ENCODE measurements around the gene GPC6.

GPC6 gene

DNA sequence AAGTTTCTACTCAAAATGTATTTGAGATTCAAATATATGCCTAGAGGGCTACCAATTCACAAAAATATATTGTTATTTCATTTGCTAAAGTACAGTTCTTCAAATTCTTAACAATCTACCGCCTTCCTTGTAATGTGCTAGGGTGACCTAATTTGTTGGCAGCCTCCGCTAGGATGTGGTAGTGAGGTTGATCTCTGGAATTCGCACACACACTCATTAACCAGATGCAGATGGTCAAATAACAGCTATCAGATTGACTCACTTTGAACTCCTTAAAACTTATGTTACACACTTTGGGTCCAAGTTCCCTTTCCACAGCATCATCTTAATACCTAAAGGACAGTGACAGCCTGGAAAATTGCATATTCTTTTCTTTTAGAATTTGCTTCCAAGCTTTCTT is 885.6 kb downstream of the GPC6 start (continued):
- no peak for TF ChIP-seq ZNF629 (tag by site-specific recombination; IDR thresholded peaks at IDR 0.05)
- TF ChIP-seq, protein P1, sequence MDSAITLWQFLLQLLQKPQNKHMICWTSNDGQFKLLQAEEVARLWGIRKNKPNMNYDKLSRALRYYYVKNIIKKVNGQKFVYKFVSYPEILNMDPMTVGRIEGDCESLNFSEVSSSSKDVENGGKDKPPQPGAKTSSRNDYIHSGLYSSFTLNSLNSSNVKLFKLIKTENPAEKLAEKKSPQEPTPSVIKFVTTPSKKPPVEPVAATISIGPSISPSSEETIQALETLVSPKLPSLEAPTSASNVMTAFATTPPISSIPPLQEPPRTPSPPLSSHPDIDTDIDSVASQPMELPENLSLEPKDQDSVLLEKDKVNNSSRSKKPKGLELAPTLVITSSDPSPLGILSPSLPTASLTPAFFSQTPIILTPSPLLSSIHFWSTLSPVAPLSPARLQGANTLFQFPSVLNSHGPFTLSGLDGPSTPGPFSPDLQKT (IDR thresholded peaks at IDR 0.05; ENCODE audit: borderline replicate concordance, low read depth, low read length) = no peak

DNA sequence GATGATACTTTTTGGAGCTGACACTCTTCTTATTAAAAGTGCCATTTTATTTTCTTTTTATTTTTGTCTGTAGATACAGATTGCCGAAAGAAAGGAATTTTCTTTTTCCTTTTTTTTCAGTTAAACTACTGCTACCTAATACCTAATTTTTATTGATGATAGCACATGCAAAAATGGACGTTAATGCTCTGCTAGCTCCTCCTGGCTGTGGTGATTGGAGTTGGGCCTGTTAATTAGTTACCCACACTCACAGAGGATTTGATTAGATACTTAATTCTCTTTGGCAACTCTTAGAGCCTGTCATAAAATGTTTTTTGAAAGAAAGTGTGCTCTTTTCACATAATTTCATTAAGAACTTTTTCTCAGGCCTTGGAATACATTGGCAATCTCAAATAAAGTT is 886.1 kb downstream of the GPC6 start:
- Histone ChIP-seq H3K4me1 (ENCODE audit: control insufficient read depth, insufficient read depth, low read length) (no peaks in the 10 kb centered on the region), H3K4me3 (ENCODE audit: low read depth, low read length) (no peak overlapping the region), H3K9me3 (ENCODE audit: control insufficient read depth, insufficient read depth, low read depth, low read length) (no peaks in the 10 kb centered on the region), H3K36me3 (ENCODE audit: control insufficient read depth in 2 of 2, insufficient read depth in 1 of 2, low read length in 2 of 2) (no peaks in the 10 kb centered on the region), H3K27ac (ENCODE audit: extremely low read depth, low read depth, low read length) (no peak overlapping the region)
- TF ChIP-seq ZNF654 (tag by site-specific recombination; IDR thresholded peaks at IDR 0.05; ENCODE audit: low read depth) (no peak), ZNF621 (tag by site-specific recombination; IDR thresholded peaks at IDR 0.05) (no peak), SCRT2 (tag by site-specific recombination; IDR thresholded peaks at IDR 0.05) (no peak), ZNF571 (tag by site-specific recombination; IDR thresholded peaks at IDR 0.05) (no peak), ZNF791 (tag by site-specific recombination; IDR thresholded peaks at IDR 0.05) (no peak), ZSCAN23 (tag by site-specific recombination; IDR thresholded peaks at IDR 0.05) (no peak), KLF8 (tag by site-specific recombination; IDR thresholded peaks at IDR 0.05) (no peak), ZNF426 (tag by site-specific recombination; IDR thresholded peaks at IDR 0.05) (no peak), ZNF624 (tag by site-specific recombination; IDR thresholded peaks at IDR 0.05) (no peak), ZBTB1 (tag by site-specific recombination; IDR thresholded peaks at IDR 0.05) (no peak), ZNF473 (tag by site-specific recombination; IDR thresholded peaks at IDR 0.05) (no peak), ZNF132 (tag by site-specific recombination; IDR thresholded peaks at IDR 0.05; ENCODE audit: borderline replicate concordance) (no peak)
- TF ChIP-seq, protein P2, sequence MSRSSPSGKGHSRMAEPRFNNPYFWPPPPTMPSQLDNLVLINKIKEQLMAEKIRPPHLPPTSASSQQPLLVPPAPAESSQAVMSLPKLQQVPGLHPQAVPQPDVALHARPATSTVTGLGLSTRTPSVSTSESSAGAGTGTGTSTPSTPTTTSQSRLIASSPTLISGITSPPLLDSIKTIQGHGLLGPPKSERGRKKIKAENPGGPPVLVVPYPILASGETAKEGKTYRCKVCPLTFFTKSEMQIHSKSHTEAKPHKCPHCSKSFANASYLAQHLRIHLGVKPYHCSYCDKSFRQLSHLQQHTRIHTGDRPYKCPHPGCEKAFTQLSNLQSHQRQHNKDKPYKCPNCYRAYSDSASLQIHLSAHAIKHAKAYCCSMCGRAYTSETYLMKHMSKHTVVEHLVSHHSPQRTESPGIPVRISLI (tag by site-specific recombination; IDR thresholded peaks at IDR 0.05) = no peak
- TF ChIP-seq, protein P3, sequence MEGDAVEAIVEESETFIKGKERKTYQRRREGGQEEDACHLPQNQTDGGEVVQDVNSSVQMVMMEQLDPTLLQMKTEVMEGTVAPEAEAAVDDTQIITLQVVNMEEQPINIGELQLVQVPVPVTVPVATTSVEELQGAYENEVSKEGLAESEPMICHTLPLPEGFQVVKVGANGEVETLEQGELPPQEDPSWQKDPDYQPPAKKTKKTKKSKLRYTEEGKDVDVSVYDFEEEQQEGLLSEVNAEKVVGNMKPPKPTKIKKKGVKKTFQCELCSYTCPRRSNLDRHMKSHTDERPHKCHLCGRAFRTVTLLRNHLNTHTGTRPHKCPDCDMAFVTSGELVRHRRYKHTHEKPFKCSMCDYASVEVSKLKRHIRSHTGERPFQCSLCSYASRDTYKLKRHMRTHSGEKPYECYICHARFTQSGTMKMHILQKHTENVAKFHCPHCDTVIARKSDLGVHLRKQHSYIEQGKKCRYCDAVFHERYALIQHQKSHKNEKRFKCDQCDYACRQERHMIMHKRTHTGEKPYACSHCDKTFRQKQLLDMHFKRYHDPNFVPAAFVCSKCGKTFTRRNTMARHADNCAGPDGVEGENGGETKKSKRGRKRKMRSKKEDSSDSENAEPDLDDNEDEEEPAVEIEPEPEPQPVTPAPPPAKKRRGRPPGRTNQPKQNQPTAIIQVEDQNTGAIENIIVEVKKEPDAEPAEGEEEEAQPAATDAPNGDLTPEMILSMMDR (tag by site-specific recombination; IDR thresholded peaks at IDR 0.05) = no peak
- TF ChIP-seq, protein P4, sequence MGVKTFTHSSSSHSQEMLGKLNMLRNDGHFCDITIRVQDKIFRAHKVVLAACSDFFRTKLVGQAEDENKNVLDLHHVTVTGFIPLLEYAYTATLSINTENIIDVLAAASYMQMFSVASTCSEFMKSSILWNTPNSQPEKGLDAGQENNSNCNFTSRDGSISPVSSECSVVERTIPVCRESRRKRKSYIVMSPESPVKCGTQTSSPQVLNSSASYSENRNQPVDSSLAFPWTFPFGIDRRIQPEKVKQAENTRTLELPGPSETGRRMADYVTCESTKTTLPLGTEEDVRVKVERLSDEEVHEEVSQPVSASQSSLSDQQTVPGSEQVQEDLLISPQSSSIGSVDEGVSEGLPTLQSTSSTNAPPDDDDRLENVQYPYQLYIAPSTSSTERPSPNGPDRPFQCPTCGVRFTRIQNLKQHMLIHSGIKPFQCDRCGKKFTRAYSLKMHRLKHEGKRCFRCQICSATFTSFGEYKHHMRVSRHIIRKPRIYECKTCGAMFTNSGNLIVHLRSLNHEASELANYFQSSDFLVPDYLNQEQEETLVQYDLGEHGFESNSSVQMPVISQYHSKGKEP (tag by site-specific recombination; IDR thresholded peaks at IDR 0.05) = no peak
- TF ChIP-seq, protein P5, sequence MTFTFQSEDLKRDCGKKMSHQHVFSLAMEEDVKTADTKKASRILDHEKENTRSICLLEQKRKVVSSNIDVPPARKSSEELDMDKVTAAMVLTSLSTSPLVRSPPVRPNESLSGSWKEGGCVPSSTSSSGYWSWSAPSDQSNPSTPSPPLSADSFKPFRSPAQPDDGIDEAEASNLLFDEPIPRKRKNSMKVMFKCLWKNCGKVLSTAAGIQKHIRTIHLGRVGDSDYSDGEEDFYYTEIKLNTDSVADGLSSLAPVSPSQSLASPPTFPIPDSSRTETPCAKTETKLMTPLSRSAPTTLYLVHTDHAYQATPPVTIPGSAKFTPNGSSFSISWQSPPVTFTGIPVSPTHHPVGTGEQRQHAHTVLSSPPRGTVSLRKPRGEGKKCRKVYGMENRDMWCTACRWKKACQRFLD (tag by site-specific recombination; IDR thresholded peaks at IDR 0.05) = no peak
- ChIA-PET POLR2A (no interaction called here), CTCF (interaction anchor here (0.6 to 0.8 kb wide), 2 partner anchors 19 to 841 kb away, joined by 4 read pairs; no protein-coding TSS in a partner anchor)

DNA sequence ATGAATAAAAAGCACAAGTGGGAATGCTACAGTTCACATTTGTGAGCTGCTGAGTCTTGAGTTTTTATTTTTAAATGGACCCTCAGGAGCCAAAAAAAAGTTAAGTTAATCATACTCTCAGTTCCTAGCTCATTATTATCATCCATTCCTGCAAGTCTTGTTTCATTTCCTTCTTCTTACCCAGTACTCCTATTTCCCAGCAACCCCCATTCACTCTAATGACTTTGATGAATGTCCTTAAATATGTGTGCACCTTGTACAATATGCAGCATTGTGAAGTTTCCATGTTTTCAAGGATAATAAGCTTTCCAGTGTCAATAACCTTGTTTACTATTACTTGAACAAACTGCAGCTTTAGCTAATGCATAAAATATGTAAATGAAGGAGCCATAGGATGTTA is 886.6 kb downstream of the GPC6 start:
- no peaks in the 10 kb centered on the region for H3K36me3 ChIP-seq (ENCODE audit: control insufficient read depth in 2 of 2, insufficient read depth in 1 of 2, low read length in 2 of 2)
- H3K4me1 ChIP-seq (ENCODE audit: control insufficient read depth, insufficient read depth, low read length) = no peaks in the 10 kb centered on the region
- no peaks in the 10 kb centered on the region for H3K9me3 ChIP-seq (ENCODE audit: control insufficient read depth, insufficient read depth, low read depth, low read length)
- H3K27ac ChIP-seq (ENCODE audit: extremely low read depth, low read depth, low read length) = no peak overlapping the region
- ChIA-PET POLR2A (no interaction called here), CTCF (interaction anchor here (0.7 to 0.8 kb wide), 2 partner anchors 18 to 388 kb away, joined by 3 to 4 read pairs; no protein-coding TSS in a partner anchor)
- H3K4me3 ChIP-seq (ENCODE audit: low read depth, low read length) = no peak overlapping the region
- TF ChIP-seq HOXA7 (CRISPR knock-in tag; IDR thresholded peaks at IDR 0.05; ENCODE audit: borderline replicate concordance) (no peak), ZNF624 (tag by site-specific recombination; IDR thresholded peaks at IDR 0.05) (no peak), ZSCAN16 (tag by site-specific recombination; IDR thresholded peaks at IDR 0.05) (no peak), ZNF335 (tag by site-specific recombination; conservative IDR thresholded peaks at IDR 0.05) (no peak), ZNF664 (tag by site-specific recombination; IDR thresholded peaks at IDR 0.05) (no peak), ZNF561 (tag by site-specific recombination; IDR thresholded peaks at IDR 0.05; ENCODE audit: borderline replicate concordance) (no peak)
- TF ChIP-seq, protein P6, sequence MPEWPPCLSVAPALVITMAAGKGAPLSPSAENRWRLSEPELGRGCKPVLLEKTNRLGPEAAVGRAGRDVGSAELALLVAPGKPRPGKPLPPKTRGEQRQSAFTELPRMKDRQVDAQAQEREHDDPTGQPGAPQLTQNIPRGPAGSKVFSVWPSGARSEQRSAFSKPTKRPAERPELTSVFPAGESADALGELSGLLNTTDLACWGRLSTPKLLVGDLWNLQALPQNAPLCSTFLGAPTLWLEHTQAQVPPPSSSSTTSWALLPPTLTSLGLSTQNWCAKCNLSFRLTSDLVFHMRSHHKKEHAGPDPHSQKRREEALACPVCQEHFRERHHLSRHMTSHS (tag by site-specific recombination; IDR thresholded peaks at IDR 0.05) = no peak
- TF ChIP-seq, protein P7, sequence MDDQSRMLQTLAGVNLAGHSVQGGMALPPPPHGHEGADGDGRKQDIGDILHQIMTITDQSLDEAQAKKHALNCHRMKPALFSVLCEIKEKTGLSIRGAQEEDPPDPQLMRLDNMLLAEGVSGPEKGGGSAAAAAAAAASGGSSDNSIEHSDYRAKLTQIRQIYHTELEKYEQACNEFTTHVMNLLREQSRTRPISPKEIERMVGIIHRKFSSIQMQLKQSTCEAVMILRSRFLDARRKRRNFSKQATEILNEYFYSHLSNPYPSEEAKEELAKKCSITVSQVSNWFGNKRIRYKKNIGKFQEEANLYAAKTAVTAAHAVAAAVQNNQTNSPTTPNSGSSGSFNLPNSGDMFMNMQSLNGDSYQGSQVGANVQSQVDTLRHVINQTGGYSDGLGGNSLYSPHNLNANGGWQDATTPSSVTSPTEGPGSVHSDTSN (CRISPR knock-in tag; IDR thresholded peaks at IDR 0.05) = no peak
